COLO668 (cell line): ENCODE data around the gene ITGB6.

Experiments
- DNase-seq: peaks from one replicate; lab custom pipeline; 2025; ENCODE audit not compliant: unreplicated experiment; lab: John Stamatoyannopoulos, UW

Gene ITGB6

GRCh38 chr2:160199683-160200389 lies at the start of gene ITGB6:
TSS of gene ITGB6 (minus strand) at chr2:160200272. CDS start at chr2:160200063, 209 bp downstream.
- no peak for DNase-seq

GRCh38 chr2:160247296-160248035 lies 47.4 kb upstream of the ITGB6 start:
- DNase-seq = no peak

- no peak for DNase-seq
These were observed 46.3 kb upstream of the ITGB6 start for GRCh38 chr2:160246356-160246755.

- no peak for DNase-seq
These were observed 45.6 kb upstream of the ITGB6 start for GRCh38 chr2:160245614-160246155.

GRCh38 chr2:160242893-160243564 lies 43.0 kb upstream of the ITGB6 start:
- no peak for DNase-seq

- peak; percentile 50 for DNase-seq
These were observed 41.4 kb upstream of the ITGB6 start for GRCh38 chr2:160241251-160242137.

- DNase-seq = no peak
These were observed 39.4 kb upstream of the ITGB6 start for GRCh38 chr2:160239436-160239835.

- DNase-seq = no peak
These were observed 38.3 kb upstream of the ITGB6 start for GRCh38 chr2:160238392-160238791.

GRCh38 chr2:160232905-160233475 lies 32.9 kb upstream of the ITGB6 start:
- DNase-seq = no peak

GRCh38 chr2:160229591-160229990 lies 29.5 kb upstream of the ITGB6 start:
- no peak for DNase-seq

GRCh38 chr2:160228141-160228917 lies 28.3 kb upstream of the ITGB6 start:
- no peak for DNase-seq

- DNase-seq = no peak
These were observed 27.3 kb upstream of the ITGB6 start for GRCh38 chr2:160227293-160227915.

- no peak for DNase-seq
These were observed 26.3 kb upstream of the ITGB6 start for GRCh38 chr2:160226367-160226766.

- DNase-seq = no peak
These were observed 25.6 kb upstream of the ITGB6 start for GRCh38 chr2:160225722-160226121.

- no peak for DNase-seq
These were observed 24.4 kb upstream of the ITGB6 start for GRCh38 chr2:160224507-160224906.

- no peak for DNase-seq
These were observed 24.0 kb upstream of the ITGB6 start for GRCh38 chr2:160224060-160224459.

GRCh38 chr2:160223560-160223959 lies 23.5 kb upstream of the ITGB6 start:
- no peak for DNase-seq

GRCh38 chr2:160222546-160223283 lies 22.6 kb upstream of the ITGB6 start:
- DNase-seq = no peak
